Coronary artery (tissue), 2 donors: ENCODE measurements around the gene CLCN2.

Experiments
- DNase-seq: peaks from one replicate; pipeline ENCODE4 v3.0.0-alpha.2; 2017; ENCODE audit warnings: low spot score
- H3K27ac ChIP-seq, 2 donors: fragments of 200-600 bp; sonication (generic); one replicate each; pipeline ENCODE4 v1.5.1; 2016 to 2019
- H3K4me3 ChIP-seq: fragments of 200-600 bp; sonication (generic); 2 replicates; pipeline ENCODE4 v1.5.1; 2016; ENCODE audit warnings: mild to moderate bottlenecking, moderate library complexity
- CTCF ChIP-seq: fragments of 200-600 bp; sonication (generic); IDR thresholded peaks from one replicate; pipeline ENCODE4 v1.5.1; 2019; ENCODE audit warnings: antibody characterized with exemption

Gene CLCN2

GRCh38 chr3:184386047-184386806, 24.8 kb upstream of the CLCN2 start:
- no peak overlapping the region for H3K27ac ChIP-seq
- no peak for TF ChIP-seq CTCF
- no peak for DNase-seq
- no peak overlapping the region for H3K4me3 ChIP-seq

DNA sequence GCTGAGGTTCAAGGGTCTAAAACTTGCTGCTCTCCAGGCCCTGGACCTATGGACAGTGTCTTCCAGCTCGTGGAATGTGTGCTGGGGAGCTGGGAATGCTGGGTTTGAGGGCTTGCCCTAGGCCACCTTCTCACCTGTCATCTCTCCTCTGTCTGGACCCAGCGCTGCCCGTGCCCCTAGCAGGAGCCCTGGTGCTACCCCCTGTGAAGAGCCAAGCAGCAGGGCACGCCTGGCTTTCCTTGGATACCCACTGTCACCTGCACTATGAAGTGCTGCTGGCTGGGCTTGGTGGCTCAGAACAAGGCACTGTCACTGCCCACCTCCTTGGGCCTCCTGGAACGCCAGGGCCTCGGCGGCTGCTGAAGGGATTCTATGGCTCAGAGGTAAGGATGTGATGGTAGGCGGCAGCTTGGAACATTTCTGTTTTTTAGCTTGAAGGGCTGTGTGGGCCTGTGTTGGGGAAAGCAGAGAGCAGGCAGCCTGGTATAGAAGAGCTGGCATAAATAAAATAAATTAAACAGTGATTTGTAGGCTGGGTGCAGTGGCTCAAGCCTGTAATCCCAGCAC, 23.5 kb upstream of the CLCN2 start:
- no peak for TF ChIP-seq CTCF
- Histone ChIP-seq H3K4me3 (no peak overlapping the region), H3K27ac (no peak overlapping the region)
- DNase-seq, result no peak

GRCh38 chr3:184384342-184384741, 22.9 kb upstream of the CLCN2 start:
- no peak for DNase-seq
- Histone ChIP-seq H3K4me3 (no peak overlapping the region), H3K27ac (no peak overlapping the region)
- no peak for TF ChIP-seq CTCF

- no peak for TF ChIP-seq CTCF
- Histone ChIP-seq H3K27ac (no peak overlapping the region), H3K4me3 (no peak overlapping the region)
- no peak for DNase-seq
Measured at GRCh38 chr3:184383033-184383740, 21.8 kb upstream of the CLCN2 start.

GRCh38 chr3:184382326-184383032, 21.1 kb upstream of the CLCN2 start:
- no peak for DNase-seq
- no peak for TF ChIP-seq CTCF
- H3K27ac ChIP-seq, result no peak overlapping the region
- no peak overlapping the region for H3K4me3 ChIP-seq

DNA sequence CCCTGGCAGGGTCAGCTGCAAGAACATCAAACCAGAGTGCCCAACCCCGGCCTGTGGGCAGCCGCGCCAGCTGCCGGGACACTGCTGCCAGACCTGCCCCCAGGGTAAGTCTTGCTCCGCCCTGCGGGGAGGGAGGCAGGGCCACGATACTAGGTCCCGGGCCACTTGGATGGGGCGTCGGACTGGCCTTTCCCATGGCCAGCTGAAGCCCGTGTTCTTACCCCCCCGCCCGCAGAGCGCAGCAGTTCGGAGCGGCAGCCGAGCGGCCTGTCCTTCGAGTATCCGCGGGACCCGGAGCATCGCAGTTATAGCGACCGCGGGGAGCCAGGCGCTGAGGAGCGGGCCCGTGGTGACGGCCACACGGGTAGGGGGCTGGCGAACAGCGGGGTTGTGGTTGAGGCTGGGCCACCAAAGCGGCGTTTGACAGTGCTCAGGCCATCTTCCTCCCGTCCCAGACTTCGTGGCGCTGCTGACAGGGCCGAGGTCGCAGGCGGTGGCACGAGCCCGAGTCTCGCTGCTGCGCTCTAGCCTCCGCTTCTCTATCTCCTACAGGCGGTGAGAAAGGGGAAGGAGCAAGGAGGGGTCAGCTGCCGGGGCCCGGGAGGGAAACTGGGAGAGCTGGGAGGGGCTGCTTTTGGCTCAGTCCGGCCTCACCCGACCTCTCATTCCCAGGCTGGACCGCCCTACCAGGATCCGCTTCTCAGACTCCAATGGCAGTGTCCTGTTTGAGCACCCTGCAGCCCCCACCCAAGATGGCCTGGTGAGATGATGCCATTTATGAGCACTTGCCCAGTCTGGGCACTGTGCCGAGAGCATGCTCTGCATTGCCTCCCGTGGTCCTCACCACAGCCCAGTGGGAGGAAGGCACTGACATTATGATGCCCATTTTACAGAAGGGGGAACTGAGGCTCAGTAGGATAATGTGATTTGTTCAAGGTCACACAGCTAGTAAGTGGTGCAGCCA, 20.1 kb upstream of the CLCN2 start:
- no peak for TF ChIP-seq CTCF
- Histone ChIP-seq H3K4me3 (peak overlapping the region; percentile 94), H3K27ac (peak overlapping the region; percentile 18 to 90)
- DNase-seq, result no peak
